Posterior vena cava (tissue), 2 donors: Measurements from ENCODE around the gene PCDHB12. TPM values are rescaled to one million over a fixed set of nuclear protein-coding genes. Genes with fewer than 3 reads are reported as not detected.
"Not testable (repeated sequence)": the region's sequence is repeated elsewhere in the genome, so short reads cannot be mapped to it uniquely, and the experiment has no call there.

Experiments used
- DNase-seq: peaks from one replicate; pipeline ENCODE4 v3.0.0-alpha.2; 2020; ENCODE audit warnings: low spot score
- intact Hi-C, 2 donors: fragments of 100-400 bp; cut with DNase I; formaldehyde crosslinking; loops; one replicate each; pipeline versions ENCODE4 v1.14.1 to v1.14.2; 2022 to 2023
- total RNA-seq, 2 donors: library from RNA; stranded (reverse); fragmentation: NEBNext Ultra II Directional; extraction: Animal tissue kit (Norgen Biotek cat#: 25700); gene quantifications; one replicate each; pipeline ENCODE4 v1.2.1, GENCODE V29; 2021
- donor health status: DM: yes; HTN: yes; CAD: no.
- donor health status: DM: yes; HTN: yes; CAD: no.

PCDHB12 gene
- total RNA-seq, 2 donors from 2014 or later: 3.6 to 4.1 TPM

DNA sequence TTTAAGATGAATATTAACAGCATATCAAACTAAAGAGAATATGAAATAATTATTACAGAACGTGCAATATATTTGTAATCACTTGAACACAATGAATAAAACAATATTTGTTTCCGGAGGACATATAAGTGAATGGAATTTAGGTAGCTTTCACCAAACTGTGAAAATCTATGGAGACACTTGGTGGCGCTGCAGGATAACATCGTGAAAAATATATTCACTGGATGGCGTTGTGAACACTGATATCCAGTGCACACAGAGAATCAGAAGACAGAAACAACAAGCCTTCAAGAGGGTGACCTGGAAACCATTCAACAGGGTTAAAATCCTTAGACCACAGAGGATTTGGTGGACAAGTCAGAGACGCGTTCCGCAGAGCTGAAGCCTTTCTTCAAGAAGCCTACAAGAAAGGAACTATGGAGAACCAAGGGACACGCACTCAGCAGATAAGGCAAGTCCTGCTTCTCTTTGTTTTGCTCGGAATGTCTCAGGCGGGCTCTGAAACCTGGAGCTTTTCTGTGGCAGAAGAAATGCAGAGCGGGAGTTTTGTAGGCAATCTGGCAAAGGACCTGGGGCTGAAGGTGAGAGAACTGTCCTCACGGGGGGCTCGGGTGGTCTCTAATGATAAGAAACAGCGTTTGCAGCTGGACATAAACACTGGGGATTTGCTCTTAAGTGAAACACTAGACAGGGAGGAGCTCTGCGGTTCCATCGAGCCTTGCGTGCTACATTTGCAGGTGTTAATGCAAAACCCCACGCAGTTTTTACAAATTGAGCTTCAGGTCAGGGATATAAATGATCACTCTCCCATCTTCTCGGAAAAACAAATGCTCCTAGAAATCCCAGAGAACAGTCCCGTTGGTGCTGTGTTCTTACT, 8.9 kb upstream of the PCDHB12 start, which contains the start of gene PCDHB11:
Gene PCDHB11, plus strand, starts transcription at position 269 of the 877 bp plus-strand sequence. Its CDS starts 148 bp downstream, at position 417.
- no peak for DNase-seq
- intact Hi-C loops: no loop called here

DNA sequence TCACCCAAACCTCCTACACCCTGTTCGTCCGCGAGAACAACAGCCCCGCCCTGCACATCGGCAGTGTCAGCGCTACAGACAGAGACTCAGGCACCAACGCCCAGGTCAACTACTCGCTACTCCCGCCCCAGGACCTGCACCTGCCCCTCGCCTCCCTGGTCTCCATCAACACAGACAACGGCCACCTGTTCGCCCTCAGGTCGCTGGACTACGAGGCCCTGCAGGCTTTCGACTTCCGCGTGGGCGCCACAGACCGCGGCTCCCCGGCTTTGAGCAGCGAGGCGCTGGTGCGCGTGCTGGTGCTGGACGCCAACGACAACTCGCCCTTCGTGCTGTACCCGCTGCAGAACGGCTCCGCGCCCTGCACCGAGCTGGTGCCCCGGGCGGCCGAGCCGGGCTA, 7.4 kb upstream of the PCDHB12 start:
- intact Hi-C loops, DNase-seq: not testable (repeated sequence)

DNA sequence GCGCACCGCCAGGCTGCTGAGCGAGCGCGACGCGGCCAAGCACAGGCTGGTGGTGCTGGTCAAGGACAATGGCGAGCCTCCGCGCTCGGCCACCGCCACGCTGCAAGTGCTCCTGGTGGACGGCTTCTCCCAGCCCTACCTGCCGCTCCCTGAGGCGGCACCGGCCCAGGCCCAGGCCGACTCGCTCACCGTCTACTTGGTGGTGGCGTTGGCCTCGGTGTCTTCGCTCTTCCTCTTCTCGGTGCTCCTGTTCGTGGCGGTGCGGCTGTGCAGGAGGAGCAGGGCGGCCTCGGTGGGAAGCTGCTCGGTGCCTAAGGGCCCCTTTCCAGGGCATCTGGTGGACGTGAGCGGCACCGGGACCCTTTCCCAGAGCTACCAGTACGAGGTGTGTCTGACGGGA, 6.9 kb upstream of the PCDHB12 start:
- intact Hi-C loops, DNase-seq: not testable (repeated sequence)

DNA sequence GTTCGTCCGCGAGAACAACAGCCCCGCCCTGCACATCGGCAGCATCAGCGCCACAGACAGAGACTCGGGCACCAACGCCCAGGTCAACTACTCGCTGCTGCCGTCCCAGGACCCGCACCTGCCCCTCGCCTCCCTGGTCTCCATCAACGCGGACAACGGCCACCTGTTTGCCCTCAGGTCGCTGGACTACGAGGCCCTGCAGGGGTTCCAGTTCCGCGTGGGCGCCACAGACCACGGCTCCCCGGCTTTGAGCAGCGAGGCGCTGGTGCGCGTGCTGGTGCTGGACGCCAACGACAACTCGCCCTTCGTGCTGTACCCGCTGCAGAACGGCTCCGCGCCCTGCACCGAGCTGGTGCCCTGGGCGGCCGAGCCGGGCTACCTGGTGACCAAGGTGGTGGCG, 1.8 kb downstream of the PCDHB12 start:
- intact Hi-C loops: not testable (repeated sequence)

DNA sequence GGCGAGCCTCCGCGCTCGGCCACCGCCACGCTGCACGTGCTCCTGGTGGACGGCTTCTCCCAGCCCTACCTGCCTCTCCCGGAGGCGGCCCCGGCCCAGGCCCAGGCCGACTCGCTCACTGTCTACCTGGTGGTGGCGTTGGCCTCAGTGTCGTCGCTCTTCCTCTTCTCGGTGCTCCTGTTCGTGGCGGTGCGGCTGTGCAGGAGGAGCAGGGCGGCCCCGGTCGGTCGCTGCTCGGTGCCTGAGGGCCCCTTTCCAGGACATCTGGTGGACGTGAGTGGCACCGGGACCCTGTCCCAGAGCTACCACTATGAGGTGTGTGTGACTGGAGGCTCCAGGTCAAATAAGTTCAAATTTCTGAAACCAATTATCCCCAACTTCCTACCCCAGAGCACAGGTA, 2.3 kb downstream of the PCDHB12 start:
- intact Hi-C loops, DNase-seq: not testable (repeated sequence)

More for the DNA sequence above, 1.8 kb downstream of the PCDHB12 start:
- not testable (repeated sequence) for DNase-seq

DNA sequence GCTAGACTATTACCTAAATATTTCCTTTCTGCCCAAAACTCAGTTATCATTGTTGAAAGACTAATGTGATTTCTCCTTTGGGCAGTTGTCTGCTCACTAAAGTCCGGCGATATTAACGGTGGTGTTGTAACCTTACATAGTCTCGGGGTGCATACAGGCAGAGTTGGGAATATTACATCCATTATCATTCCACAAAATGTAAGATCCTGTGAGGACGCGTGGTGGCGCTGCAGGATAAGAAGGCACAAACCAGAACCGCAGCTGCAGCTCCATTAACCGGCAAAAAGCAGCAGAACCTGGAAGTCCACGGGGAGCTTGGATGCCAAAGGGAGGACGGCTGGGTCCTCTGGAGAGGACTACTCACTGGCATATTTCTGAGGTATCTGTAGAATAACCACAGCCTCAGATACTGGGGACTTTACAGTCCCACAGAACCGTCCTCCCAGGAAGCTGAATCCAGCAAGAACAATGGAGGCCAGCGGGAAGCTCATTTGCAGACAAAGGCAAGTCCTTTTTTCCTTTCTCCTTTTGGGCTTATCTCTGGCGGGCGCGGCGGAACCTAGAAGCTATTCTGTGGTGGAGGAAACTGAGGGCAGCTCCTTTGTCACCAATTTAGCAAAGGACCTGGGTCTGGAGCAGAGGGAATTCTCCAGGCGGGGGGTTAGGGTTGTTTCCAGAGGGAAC, 5.3 kb downstream of the PCDHB12 start, which contains the start of gene PCDHB13:
Gene PCDHB13, plus strand, starts transcription at position 264 of the 684 bp plus-strand sequence. Its CDS starts 205 bp downstream, at position 469.
- intact Hi-C loops, DNase-seq: not testable (repeated sequence)

DNA sequence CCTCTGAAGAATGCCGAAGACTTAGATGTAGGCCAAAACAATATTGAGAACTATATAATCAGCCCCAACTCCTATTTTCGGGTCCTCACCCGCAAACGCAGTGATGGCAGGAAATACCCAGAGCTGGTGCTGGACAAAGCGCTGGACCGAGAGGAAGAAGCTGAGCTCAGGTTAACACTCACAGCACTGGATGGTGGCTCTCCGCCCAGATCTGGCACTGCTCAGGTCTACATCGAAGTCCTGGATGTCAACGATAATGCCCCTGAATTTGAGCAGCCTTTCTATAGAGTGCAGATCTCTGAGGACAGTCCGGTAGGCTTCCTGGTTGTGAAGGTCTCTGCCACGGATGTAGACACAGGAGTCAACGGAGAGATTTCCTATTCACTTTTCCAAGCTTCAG, 6.1 kb downstream of the PCDHB12 start:
- DNase-seq, intact Hi-C loops: not testable (repeated sequence)

DNA sequence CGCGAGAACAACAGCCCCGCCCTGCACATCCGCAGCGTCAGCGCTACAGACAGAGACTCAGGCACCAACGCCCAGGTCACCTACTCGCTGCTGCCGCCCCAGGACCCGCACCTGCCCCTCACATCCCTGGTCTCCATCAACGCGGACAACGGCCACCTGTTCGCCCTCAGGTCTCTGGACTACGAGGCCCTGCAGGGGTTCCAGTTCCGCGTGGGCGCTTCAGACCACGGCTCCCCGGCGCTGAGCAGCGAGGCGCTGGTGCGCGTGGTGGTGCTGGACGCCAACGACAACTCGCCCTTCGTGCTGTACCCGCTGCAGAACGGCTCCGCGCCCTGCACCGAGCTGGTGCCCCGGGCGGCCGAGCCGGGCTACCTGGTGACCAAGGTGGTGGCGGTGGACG, 7.0 kb downstream of the PCDHB12 start:
- intact Hi-C loops, DNase-seq: not testable (repeated sequence)

DNA sequence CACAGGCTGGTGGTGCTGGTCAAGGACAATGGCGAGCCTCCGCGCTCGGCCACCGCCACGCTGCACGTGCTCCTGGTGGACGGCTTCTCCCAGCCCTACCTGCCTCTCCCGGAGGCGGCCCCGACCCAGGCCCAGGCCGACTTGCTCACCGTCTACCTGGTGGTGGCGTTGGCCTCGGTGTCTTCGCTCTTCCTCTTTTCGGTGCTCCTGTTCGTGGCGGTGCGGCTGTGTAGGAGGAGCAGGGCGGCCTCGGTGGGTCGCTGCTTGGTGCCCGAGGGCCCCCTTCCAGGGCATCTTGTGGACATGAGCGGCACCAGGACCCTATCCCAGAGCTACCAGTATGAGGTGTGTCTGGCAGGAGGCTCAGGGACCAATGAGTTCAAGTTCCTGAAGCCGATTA, 7.5 kb downstream of the PCDHB12 start:
- DNase-seq, intact Hi-C loops: not testable (repeated sequence)

DNA sequence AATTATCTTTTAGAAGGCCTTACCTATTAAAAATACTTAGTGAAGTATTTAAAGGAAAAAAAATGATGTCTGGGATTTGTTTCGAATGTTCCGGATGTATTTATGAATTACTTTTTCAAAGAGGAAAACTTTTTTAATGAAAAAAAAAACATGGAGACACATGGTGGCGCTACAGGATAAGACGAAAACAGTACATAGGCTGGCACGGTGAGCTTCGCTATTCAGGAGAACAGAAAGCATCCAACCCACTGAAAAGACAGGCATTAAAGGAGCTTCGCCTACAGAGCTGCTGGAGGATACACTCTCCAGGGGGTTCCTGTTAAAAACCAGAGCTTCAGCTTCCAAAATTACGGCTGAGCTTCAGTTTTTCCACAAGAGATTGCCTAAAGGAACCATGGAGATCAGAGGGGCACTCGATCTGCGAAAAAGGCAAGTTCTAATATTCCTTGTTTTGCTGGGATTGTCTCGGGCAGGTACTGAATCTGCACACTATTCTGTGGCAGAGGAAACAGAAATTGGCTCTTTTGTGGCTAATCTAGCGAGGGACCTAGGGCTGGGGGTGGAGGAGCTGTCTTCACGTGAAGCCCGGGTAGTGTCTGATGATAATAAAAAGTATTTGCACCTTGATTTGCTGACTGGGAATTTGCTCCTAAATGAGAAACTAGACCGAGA, 14.7 kb downstream of the PCDHB12 start, which contains the start of gene PCDHB14:
Gene PCDHB14, plus strand, starts transcription at position 232 of the 672 bp plus-strand sequence. Its CDS starts 163 bp downstream, at position 395.
- no peak for DNase-seq
- intact Hi-C loops: no loop called here

DNA sequence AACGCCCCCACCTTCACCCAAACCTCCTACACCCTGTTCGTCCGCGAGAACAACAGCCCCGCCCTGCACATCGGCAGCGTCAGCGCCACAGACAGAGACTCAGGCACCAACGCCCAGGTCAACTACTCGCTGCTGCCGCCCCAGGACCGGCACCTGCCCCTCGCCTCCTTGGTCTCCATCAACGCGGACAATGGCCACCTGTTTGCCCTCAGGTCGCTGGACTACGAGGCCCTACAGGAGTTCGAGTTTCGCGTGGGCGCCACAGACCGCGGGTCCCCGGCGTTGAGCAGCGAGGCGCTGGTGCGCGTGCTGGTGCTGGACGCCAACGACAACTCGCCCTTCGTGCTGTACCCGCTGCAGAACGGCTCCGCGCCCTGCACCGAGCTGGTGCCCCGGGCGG, 16.3 kb downstream of the PCDHB12 start:
- intact Hi-C loops, DNase-seq: not testable (repeated sequence)

DNA sequence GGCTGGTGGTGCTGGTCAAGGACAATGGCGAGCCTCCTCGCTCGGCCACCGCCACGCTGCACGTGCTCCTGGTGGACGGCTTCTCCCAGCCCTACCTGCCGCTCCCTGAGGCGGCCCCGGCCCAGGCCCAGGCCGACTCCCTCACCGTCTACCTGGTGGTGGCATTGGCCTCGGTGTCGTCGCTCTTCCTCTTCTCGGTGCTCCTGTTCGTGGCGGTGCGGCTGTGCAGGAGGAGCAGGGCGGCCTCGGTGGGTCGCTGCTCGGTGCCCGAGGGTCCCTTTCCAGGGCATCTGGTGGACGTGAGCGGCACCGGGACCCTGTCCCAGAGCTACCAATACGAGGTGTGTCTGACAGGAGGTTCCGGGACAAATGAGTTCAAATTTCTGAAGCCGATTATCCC, 16.9 kb downstream of the PCDHB12 start:
- DNase-seq, intact Hi-C loops: not testable (repeated sequence)

DNA sequence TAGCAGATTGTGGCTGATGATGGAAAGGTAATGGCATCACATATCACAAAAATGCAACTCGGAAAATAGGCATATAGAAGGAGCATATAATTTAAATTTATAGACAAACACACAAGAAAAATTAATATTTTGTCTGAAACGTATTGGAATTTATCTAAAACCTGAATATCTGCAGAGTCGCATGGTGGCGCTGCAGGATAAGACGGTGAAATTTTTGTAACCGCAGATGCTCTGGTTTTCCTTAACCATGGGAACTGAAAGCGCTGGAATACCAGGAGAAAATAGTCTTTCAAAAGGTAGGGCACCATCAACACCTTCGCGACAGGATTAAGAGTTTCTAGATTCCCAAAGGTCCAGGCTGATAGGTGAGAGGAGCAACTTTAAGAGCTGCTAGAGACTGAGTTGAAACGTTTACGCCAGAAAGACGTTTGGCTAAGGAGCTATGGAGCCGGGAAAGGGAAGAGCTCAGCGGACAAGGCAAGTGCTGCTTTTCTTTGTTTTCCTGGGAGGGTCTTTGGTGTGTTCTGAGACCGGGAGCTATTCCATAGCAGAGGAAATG, 25.7 kb downstream of the PCDHB12 start:
- DNase-seq: no peak
- intact Hi-C loops: no loop called here

DNA sequence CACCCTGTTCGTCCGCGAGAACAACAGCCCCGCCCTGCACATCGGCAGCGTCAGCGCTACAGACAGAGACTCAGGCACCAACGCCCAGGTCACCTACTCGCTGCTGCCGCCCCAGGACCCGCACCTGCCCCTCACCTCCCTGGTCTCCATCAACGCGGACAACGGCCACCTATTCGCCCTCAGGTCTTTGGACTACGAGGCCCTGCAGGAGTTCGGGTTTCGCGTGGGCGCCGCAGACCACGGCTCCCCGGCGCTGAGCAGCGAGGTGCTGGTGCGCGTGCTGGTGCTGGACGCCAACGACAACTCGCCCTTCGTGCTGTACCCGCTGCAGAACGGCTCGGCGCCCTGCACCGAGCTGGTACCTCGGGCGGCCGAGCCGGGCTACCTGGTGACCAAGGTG, 27.4 kb downstream of the PCDHB12 start:
- intact Hi-C loops: not testable (repeated sequence)

DNA sequence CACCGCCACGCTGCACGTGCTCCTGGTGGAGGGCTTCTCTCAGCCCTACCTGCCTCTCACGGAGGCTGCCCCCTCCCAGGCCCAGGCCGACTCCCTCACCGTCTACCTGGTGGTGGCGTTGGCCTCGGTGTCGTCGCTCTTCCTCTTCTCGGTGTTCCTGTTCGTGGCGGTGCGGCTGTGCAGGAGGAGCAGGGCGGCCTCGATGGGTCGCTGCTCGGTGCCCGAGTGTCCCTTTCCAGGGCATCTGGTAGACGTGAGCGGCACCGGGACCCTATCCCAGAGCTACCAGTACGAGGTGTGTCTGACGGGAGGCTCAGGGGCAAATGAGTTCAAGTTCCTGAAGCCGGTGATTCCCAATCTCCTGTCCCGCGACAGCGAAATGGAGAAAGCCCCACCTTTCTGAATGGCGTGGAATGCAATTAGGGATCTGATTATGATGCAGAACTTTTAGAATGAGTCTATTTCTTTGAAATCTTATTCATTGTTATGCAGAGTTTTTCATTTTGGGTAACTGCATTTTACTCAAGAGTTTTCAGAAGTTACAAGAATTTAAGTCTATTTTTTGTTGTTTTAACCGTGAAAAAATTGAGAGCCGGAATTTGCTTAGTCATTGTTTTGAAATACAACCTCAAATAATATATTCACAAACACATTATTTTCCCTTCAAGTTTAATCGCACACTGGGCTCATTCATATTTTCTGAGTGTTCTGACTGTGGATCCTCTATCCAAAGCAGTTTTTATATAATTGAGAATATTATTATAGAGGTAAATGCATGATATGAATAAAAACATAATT, 28.2 kb downstream of the PCDHB12 start:
- intact Hi-C loops: no loop called here
- no peak for DNase-seq

More for the DNA sequence above, 27.4 kb downstream of the PCDHB12 start:
- not testable (repeated sequence) for DNase-seq

DNA sequence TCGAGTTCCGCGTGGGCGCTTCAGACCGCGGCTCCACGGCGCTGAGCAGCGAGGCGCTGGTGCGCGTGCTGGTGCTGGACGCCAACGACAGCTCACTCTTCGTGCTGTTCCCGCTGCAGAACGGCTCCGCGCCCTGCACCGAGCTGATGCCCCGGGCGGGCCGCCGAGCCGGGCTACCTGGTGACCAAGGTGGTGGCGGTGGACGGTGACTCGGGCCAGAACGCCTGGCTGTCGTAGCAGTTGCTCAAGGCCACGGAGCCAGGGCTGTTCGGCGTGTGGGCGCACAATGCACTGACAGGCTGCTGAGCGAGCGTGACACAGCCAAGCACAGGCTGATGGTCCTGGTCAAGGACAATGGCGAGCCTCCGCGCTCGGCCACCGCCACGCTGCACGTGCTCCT, 33.0 kb downstream of the PCDHB12 start:
- no peak for DNase-seq
- intact Hi-C loops: no loop called here

DNA sequence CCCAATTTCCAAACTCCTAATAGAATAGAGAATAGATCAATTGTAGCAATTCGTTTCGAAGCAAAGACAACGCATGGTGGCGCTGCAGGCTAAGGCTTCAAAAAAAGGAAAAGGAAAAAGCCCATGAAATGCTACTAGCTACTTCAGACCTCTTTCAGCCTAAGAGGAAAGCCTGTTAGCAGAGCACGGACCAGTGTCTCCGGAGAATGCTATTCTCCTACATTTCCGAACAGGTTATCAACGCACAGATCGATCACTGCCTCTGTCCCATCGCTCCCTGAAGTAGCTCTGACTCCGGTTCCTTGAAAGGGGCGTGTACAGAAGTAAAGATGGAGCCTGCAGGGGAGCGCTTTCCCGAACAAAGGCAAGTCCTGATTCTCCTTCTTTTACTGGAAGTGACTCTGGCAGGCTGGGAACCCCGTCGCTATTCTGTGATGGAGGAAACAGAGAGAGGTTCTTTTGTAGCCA, 36.8 kb downstream of the PCDHB12 start, which contains the start of gene PCDHB15:
Gene PCDHB15, plus strand, starts transcription at position 146 of the 468 bp plus-strand sequence. Its CDS starts 184 bp downstream, at position 330.
- intact Hi-C loops: no loop called here
- DNase-seq: no peak

DNA sequence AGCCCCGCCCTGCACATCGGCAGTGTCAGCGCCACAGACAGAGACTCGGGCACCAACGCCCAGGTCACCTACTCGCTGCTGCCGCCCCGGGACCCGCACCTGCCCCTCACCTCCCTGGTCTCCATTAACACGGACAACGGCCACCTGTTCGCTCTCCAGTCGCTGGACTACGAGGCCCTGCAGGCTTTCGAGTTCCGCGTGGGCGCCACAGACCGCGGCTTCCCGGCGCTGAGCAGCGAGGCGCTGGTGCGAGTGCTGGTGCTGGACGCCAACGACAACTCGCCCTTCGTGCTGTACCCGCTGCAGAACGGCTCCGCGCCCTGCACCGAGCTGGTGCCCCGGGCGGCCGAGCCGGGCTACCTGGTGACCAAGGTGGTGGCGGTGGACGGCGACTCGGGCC, 38.5 kb downstream of the PCDHB12 start:
- DNase-seq, intact Hi-C loops: not testable (repeated sequence)
